Measurements from ENCODE around the gene CT55.
"Not testable (repeated sequence)": the region's sequence is repeated elsewhere in the genome, so short reads cannot be mapped to it uniquely, and the experiment has no call there.

The CT55 gene

GRCh38 chrX:135170877-135171519 is at the start of gene CT55:
CT55 (minus strand) TSS chrX:135171398; CDS start chrX:135171171, 227 bp downstream.
- no peak for DNase-seq (ENCODE audit: low read depth in 2 of 2)

GRCh38 chrX:135213200-135213844 is 42.1 kb upstream of the CT55 start:
- no peak for DNase-seq (ENCODE audit: low read depth in 2 of 2)

- not testable (repeated sequence) for DNase-seq (ENCODE audit: low read depth in 2 of 2)
These were observed 35.2 kb upstream of the CT55 start for GRCh38 chrX:135206427-135206826.

GRCh38 chrX:135200297-135200696 is 29.1 kb upstream of the CT55 start:
- no peak for DNase-seq (ENCODE audit: low read depth in 2 of 2)

- no peak for DNase-seq (ENCODE audit: low read depth in 2 of 2)
These were observed 23.5 kb upstream of the CT55 start for GRCh38 chrX:135194684-135195083.

GRCh38 chrX:135193740-135194139 is 22.5 kb upstream of the CT55 start:
- no peak for DNase-seq (ENCODE audit: low read depth in 2 of 2)

- no peak for DNase-seq (ENCODE audit: low read depth in 2 of 2)
These were observed 20.6 kb upstream of the CT55 start for GRCh38 chrX:135191838-135192237.

- peak in 1 of 2 donors; percentile 4 for DNase-seq (ENCODE audit: low read depth in 2 of 2)
These were observed 14.7 kb upstream of the CT55 start for GRCh38 chrX:135185795-135186443.

GRCh38 chrX:135178636-135179035 is 7.4 kb upstream of the CT55 start:
- no peak for DNase-seq (ENCODE audit: low read depth in 2 of 2)

- DNase-seq (ENCODE audit: low read depth in 2 of 2) = no peak
These were observed 730 bp downstream of the CT55 start for GRCh38 chrX:135170468-135170867.

- DNase-seq (ENCODE audit: low read depth in 2 of 2) = not testable (repeated sequence)
These were observed 1.7 kb downstream of the CT55 start for GRCh38 chrX:135169534-135169933.

GRCh38 chrX:135168486-135168885 is 2.7 kb downstream of the CT55 start:
- DNase-seq (ENCODE audit: low read depth in 2 of 2) = no peak

- not testable (repeated sequence) for DNase-seq (ENCODE audit: low read depth in 2 of 2)
These were observed 16.5 kb downstream of the CT55 start for GRCh38 chrX:135154688-135155087.

- not testable (repeated sequence) for DNase-seq (ENCODE audit: low read depth in 2 of 2)
These were observed 45.1 kb downstream of the CT55 start for GRCh38 chrX:135126145-135126544.

- DNase-seq (ENCODE audit: low read depth in 2 of 2) = not testable (repeated sequence)
These were observed 51.1 kb downstream of the CT55 start, which contains the start of gene ETDB for GRCh38 chrX:135120056-135120576. ETDB (minus strand) TSS chrX:135120526; CDS start chrX:135119261, 1,265 bp downstream.

- DNase-seq (ENCODE audit: low read depth in 2 of 2) = not testable (repeated sequence)
These were observed 55.1 kb downstream of the CT55 start for GRCh38 chrX:135116064-135116463.

GRCh38 chrX:135114392-135114791 is 56.8 kb downstream of the CT55 start:
- no peak for DNase-seq (ENCODE audit: low read depth in 2 of 2)

- DNase-seq (ENCODE audit: low read depth in 2 of 2) = no peak
These were observed 58.5 kb downstream of the CT55 start for GRCh38 chrX:135112743-135113142.

- DNase-seq (ENCODE audit: low read depth in 2 of 2) = no peak
These were observed 59.0 kb downstream of the CT55 start for GRCh38 chrX:135112096-135112729.

GRCh38 chrX:135109554-135109953 is 61.6 kb downstream of the CT55 start:
- no peak for DNase-seq (ENCODE audit: low read depth in 2 of 2)
